Osteoblast (primary cell): Measurements from ENCODE around the gene POLA2. TPM values are rescaled to one million over a fixed set of nuclear protein-coding genes. Genes with fewer than 3 reads are reported as not detected.

ENCODE experiments used
- DNase-seq: peaks from one replicate; pipeline ENCODE4 v3.0.0; 2011; ENCODE audit warnings: low spot score, mixed read lengths; ENCODE audit not compliant: insufficient read length; ENCODE audit errors: missing footprints
- H2AFZ ChIP-seq: 2 replicates; pipeline ENCODE4 v1.6.0; 2011; ENCODE audit warnings: mild to moderate bottlenecking, low read length
- H3K27ac ChIP-seq: 2 replicates; pipeline ENCODE4 v1.5.1; 2011; ENCODE audit warnings: mild to moderate bottlenecking, low read depth, low read length, moderate library complexity
- H3K27me3 ChIP-seq: 2 replicates; pipeline ENCODE4 v1.6.0; 2012; ENCODE audit warnings: mild to moderate bottlenecking, control low read depth, inconsistent platforms, low read length, moderate library complexity; ENCODE audit not compliant: insufficient read depth
- H3K36me3 ChIP-seq: 2 replicates; pipeline ENCODE4 v1.5.1; 2011; ENCODE audit warnings: mild to moderate bottlenecking, low read length, control low read depth, moderate library complexity; ENCODE audit not compliant: insufficient read depth
- H3K4me1 ChIP-seq: 2 replicates; pipeline ENCODE4 v1.5.1; 2011; ENCODE audit warnings: mild to moderate bottlenecking, low read length, control low read depth, moderate library complexity; ENCODE audit not compliant: insufficient read depth
- H3K4me2 ChIP-seq: 2 replicates; pipeline ENCODE4 v1.6.0; 2011; ENCODE audit warnings: mild to moderate bottlenecking, low read length; ENCODE audit not compliant: insufficient read depth
- H3K4me3 ChIP-seq: fragments of 200-600 bp; sonication (generic); 3 replicates; pipeline ENCODE4 v1.5.1; 2012; ENCODE audit warnings: mild to moderate bottlenecking, low read length, inconsistent platforms; ENCODE audit not compliant: insufficient read depth
- H3K79me2 ChIP-seq: 2 replicates; pipeline ENCODE4 v1.6.0; 2012; ENCODE audit warnings: mild to moderate bottlenecking, low read length, control low read depth, inconsistent platforms; ENCODE audit not compliant: insufficient read depth
- H3K9me3 ChIP-seq: 2 replicates; pipeline ENCODE4 v1.5.1; 2011; ENCODE audit warnings: low read depth, low read length, control low read depth
- H4K20me1 ChIP-seq: 2 replicates; pipeline ENCODE4 v1.6.0; 2012; ENCODE audit warnings: mild to moderate bottlenecking, low read length, control low read depth; ENCODE audit not compliant: insufficient read depth
- CTCF ChIP-seq: IDR thresholded peaks from 2 replicates; pipeline ENCODE4 v1.5.1; 2011; ENCODE audit warnings: mild to moderate bottlenecking, low read depth, low read length, moderate library complexity; ENCODE audit errors: extremely low read depth
- total RNA-seq: library from RNA; depleted of rRNA; stranded (reverse); fragments of >200 nt; gene quantifications from 2 replicates; pipeline ENCODE4 v1.2.3, GENCODE V29; 2012

The POLA2 gene
- total RNA-seq, 1 donor = 4.3 TPM

DNA sequence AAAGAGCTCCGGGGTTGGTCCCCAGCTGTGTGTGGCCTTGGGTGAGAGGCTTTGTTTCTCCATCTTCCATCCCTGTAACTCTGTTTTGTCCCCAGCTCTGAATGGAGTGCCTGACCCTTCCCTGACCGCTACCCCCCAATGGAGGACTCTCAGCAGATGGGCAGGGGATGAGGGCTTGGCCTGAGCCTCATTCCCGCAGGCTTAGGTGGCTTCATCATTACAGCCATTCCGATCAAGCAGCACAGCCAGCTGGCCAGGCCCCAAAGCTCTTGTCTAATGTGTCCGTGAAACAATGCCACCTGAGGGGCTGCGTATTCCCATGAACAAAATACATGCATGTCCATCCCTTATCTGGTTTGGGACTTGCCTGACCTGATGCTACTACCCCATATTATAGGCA lies 49.0 kb downstream of the POLA2 start:
- peaks cover under 1% of the 10 kb centered on the region for H4K20me1 ChIP-seq
- H2AFZ ChIP-seq = no peak overlapping the region
- H3K27ac ChIP-seq = peak overlapping the region; percentile 74
- no peaks in the 10 kb centered on the region for H3K27me3 ChIP-seq
- peaks cover 9% of the 10 kb centered on the region for H3K79me2 ChIP-seq
- H3K9me3 ChIP-seq = no peaks in the 10 kb centered on the region
- H3K4me3 ChIP-seq = no peak overlapping the region
- DNase-seq = peak; percentile 29
- H3K4me1 ChIP-seq = peaks cover 37% of the 10 kb centered on the region
- peak overlapping the region; percentile 23 for H3K4me2 ChIP-seq
- H3K36me3 ChIP-seq = no peaks in the 10 kb centered on the region
- TF ChIP-seq CTCF = no peak

- Histone ChIP-seq H3K79me2 (peaks cover 14% of the 10 kb centered on the region), H3K36me3 (no peaks in the 10 kb centered on the region), H3K27me3 (no peaks in the 10 kb centered on the region), H3K4me1 (peaks cover 42% of the 10 kb centered on the region), H3K4me3 (no peak overlapping the region), H3K4me2 (peak overlapping the region; percentile 23), H2AFZ (no peak overlapping the region), H4K20me1 (peaks cover 2% of the 10 kb centered on the region), H3K9me3 (no peaks in the 10 kb centered on the region), H3K27ac (peak overlapping the region; percentile 74)
- no peak for TF ChIP-seq CTCF
- DNase-seq = peak; percentile 92
These were observed 49.5 kb downstream of the POLA2 start for GRCh38 chr11:65311170-65311678.

GRCh38 chr11:65314501-65315203 lies 52.9 kb downstream of the POLA2 start, which contains the start of gene CDC42EP2:
TSS of gene CDC42EP2 (plus strand) at chr11:65314866. CDS start at chr11:65320899, 6,033 bp downstream.
- peak within 1 kb of the TSS; percentile 95 for H3K4me2 ChIP-seq
- H4K20me1 ChIP-seq = peaks cover 19% of the 10 kb centered on the region
- no peaks in the 10 kb centered on the region for H3K27me3 ChIP-seq
- H3K27ac ChIP-seq = peak within 1 kb of the TSS; percentile 98
- no peak for TF ChIP-seq CTCF
- DNase-seq = peak; percentile 97
- H2AFZ ChIP-seq = peak within 1 kb of the TSS; percentile 21
- peaks cover 44% of the 10 kb centered on the region for H3K4me1 ChIP-seq
- peak within 1 kb of the TSS; percentile 97 for H3K4me3 ChIP-seq
- peaks cover 38% of the 10 kb centered on the region for H3K79me2 ChIP-seq
- H3K9me3 ChIP-seq = no peaks in the 10 kb centered on the region
- peaks cover under 1% of the 10 kb centered on the region for H3K36me3 ChIP-seq

GRCh38 chr11:65315204-65315865 lies 53.6 kb downstream of the POLA2 start:
- H3K27ac ChIP-seq = peak overlapping the region; percentile 98
- H3K4me1 ChIP-seq = peaks cover 39% of the 10 kb centered on the region
- H3K9me3 ChIP-seq = no peaks in the 10 kb centered on the region
- peaks cover 24% of the 10 kb centered on the region for H4K20me1 ChIP-seq
- peak; percentile 74 for TF ChIP-seq CTCF
- H3K4me2 ChIP-seq = peak overlapping the region; percentile 92
- peaks cover 3% of the 10 kb centered on the region for H3K36me3 ChIP-seq
- H3K27me3 ChIP-seq = no peaks in the 10 kb centered on the region
- DNase-seq = peak; percentile 92
- no peak overlapping the region for H2AFZ ChIP-seq
- H3K4me3 ChIP-seq = peak overlapping the region; percentile 97
- H3K79me2 ChIP-seq = peaks cover 43% of the 10 kb centered on the region
